GM12874 (cell line): ENCODE results near the gene ARHGAP18.

ENCODE experiments used
- TF ChIP-seq, protein P1 (sequence below): IDR thresholded peaks from 2 replicates; pipeline ENCODE4 v1.5.1; 2011; ENCODE audit warnings: low read depth, mild to moderate bottlenecking, control low read depth, low read length, moderate library complexity; ENCODE audit not compliant: insufficient read depth

Gene ARHGAP18

DNA sequence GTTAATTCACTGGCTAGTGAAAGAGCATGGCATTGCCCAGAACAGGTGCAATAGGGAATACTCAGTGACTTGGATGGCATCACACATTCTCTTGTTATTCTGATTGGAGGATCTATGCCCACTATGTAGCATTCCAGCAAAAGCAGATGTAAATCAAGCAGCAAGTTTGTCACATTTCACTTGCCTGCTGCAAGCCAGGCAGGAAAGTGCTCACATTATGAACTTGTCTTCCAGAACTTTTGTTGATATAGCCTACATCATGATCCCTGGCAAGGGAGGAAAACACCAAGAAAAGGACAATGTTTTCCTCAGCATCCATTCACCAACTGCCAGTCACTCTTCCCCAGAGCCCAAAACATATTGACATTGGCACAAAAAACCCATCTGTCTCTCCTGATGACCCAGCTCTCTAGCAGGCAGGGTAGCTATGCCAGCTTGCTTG is 77.8 kb downstream of the ARHGAP18 start:
- TF ChIP-seq, protein P1, sequence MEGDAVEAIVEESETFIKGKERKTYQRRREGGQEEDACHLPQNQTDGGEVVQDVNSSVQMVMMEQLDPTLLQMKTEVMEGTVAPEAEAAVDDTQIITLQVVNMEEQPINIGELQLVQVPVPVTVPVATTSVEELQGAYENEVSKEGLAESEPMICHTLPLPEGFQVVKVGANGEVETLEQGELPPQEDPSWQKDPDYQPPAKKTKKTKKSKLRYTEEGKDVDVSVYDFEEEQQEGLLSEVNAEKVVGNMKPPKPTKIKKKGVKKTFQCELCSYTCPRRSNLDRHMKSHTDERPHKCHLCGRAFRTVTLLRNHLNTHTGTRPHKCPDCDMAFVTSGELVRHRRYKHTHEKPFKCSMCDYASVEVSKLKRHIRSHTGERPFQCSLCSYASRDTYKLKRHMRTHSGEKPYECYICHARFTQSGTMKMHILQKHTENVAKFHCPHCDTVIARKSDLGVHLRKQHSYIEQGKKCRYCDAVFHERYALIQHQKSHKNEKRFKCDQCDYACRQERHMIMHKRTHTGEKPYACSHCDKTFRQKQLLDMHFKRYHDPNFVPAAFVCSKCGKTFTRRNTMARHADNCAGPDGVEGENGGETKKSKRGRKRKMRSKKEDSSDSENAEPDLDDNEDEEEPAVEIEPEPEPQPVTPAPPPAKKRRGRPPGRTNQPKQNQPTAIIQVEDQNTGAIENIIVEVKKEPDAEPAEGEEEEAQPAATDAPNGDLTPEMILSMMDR: no peak

DNA sequence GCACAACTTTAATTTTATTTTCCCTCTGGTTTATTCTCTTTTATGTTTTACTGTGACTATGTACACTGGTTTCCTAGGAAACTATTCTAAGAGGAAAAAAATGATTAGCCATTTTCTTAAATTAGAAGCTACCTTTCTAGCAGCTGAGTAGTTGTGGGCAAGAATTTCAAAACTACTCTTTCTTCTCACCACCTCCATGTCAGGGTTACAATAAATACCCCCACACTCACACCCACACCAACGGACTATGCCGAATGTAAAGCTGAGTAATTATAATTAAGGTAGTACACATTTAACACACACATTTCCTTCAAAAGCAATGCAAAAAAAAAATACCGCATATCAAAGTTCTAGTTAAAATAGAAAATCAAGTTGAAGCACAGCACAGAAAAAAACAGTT is 78.9 kb downstream of the ARHGAP18 start:
- TF ChIP-seq, protein P1: no peak

DNA sequence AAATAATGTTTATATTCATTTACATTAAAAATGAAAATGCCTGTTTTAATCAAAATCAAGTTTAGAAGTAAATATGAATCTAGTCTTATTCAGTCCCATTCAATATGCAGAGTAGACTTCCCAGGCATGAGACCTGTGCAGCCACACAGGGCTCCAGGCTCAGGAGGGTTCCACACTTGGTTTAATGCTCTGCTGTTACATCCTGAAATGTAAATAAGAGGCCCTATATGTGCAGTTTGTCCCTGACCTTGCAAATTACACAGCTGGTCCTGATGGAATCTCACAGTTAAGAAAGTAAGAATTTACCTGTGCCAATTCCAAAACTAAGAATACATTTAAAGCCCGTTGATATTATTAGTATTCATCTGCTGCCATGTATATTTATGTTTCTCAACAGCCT is 79.4 kb downstream of the ARHGAP18 start:
- TF ChIP-seq, protein P1: no peak

DNA sequence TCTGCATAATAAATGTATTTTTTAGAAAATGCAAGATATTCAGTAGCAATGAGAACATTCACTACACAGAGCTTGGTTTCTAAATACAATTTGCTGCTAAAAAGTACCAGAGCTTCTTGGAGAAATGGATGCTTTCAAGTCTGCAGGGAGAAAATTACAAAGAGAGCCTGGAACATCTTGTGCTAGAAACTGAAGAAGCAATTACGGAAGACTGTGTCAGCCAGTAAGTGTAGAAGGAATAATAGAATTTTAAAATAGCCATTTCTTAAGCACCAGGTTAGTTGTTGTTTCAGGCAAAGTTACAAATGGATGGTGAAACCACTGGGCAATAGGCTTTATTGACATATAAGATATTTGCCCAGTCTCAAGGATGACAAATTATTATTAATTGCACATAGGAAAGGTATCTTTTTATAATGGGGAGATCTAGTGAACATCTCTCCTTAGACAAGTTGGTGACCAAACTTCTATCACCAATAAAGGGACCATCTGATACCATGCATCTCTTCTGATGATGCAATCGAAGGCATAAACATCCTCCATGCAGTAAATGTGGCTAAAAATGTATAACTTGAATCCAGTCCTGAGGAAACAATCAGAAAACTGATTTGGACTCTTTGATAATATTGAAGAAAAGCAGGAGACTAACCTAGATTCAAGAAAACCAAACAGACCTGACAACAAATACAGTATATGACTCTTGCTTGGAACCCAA is 81.7 kb downstream of the ARHGAP18 start:
- TF ChIP-seq, protein P1: no peak

DNA sequence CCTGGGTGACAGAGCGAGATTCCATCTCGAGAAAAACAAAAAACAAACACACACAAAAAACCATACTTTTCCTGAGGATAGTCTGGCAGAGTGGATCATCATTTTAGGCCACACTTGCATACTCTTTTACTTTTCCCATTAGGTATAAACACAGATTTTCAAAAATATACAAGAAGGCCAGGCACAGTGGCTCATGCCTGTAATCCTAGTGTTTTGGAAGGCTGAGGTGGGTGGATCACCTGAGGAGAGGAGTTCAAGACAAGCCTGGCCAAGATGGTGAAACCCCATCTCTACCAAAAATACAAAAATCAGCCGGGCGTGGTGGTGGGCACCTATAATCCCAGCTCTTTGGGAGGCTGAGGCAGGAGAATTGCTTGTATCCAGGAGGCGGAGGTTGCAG is 85.5 kb downstream of the ARHGAP18 start:
- TF ChIP-seq, protein P1: no peak

DNA sequence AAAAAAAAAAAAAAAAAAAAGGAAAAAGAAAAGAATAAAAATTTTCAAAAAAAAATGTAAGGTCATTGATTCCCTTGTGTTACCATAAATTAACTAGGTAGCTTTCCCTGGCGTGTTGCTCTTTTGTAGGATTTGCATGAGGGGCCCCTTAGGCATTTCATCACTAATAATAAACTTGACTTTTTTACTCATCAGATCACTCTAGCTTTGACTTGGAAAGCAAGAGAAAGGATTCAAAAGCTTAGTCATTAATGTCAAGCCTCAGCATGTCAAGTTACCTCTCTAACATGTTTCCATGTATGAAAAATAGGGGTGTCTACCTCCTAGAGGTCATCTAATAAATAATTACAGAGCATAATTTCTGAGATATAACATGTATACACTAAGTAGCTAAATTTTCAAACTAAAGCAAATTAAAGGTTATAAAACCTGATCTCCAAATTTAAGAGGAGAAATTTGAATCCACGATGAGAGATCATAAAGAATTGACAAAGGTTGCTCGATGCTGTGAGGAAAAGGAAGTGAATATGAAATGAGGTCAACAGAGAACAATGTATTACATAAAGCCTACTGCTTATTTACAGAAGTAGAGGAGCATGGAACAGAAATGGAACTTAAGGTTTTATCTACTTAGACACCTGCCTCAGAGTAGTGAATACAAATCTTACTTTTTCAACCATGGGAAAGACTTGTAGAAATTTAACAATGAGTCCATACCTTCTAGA is 86.8 kb downstream of the ARHGAP18 start:
- TF ChIP-seq, protein P1: no peak

DNA sequence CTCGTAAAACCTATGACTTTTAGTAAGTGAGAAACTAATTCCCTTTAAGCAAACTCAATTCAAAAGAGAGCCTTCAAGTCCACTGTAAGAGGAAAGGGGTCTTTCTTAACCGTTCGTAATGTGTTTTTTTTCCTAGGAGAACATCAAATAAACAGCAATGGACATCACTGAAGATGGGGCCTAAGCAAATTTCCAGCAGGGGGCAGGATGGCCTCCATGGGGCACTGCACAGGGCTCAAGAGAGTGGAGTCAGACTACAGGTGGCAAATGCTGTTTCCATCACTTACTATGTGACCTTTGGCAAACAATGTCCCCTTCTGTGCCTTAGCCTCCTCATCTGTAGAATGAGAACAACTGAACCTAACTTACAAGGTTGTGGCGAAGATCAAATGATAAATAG is 88.7 kb downstream of the ARHGAP18 start:
- TF ChIP-seq, protein P1: peak; percentile 40; the same call in 1 of the 2 replicates
